Vagina (tissue), 2 donors: Measurements from ENCODE around the gene SPPL2A. TPM values are rescaled to one million over a fixed set of nuclear protein-coding genes. Genes with fewer than 3 reads are reported as not detected.

Source experiments
- DNase-seq, 2 donors: peaks; one replicate each; pipeline ENCODE4 v3.0.0-alpha.2; 2017; ENCODE audit errors: extremely low spot score in 2 of 2
- H3K27ac ChIP-seq: fragments of 200-600 bp; sonication (generic); one replicate; pipeline ENCODE4 v1.5.1; 2019
- H3K27me3 ChIP-seq: fragments of 200-600 bp; sonication (generic); one replicate; pipeline ENCODE4 v1.5.1; 2019
- H3K36me3 ChIP-seq, 2 donors: fragments of 200-600 bp; sonication (generic); one replicate each; pipeline ENCODE4 v1.5.1; 2017 to 2019
- H3K4me1 ChIP-seq: fragments of 200-600 bp; sonication (generic); one replicate; pipeline ENCODE4 v1.5.1; 2019
- H3K4me3 ChIP-seq, 2 donors: fragments of 200-600 bp; sonication (generic); 1 replicate in 1 of 2; 2 replicates in 1 of 2; pipeline ENCODE4 v1.5.1; 2016 to 2019
- H3K9me3 ChIP-seq: fragments of 200-600 bp; sonication (generic); one replicate; pipeline ENCODE4 v1.5.1; 2019
- CTCF ChIP-seq, 3 experiments: fragments of 450-650 bp in 2 of 3; fragments of 200-600 bp in 1 of 3; sonication (generic) in 1 of 3; IDR thresholded peaks; one replicate each; pipeline ENCODE4 v1.5.1; 2017 to 2019; ENCODE audit warnings: antibody characterized with exemption in 3 of 3, mild to moderate bottlenecking in 2 of 3, moderate library complexity in 2 of 3
- POLR2A ChIP-seq, 2 donors: fragments of 450-650 bp; IDR thresholded peaks; one replicate each; pipeline ENCODE4 v1.6.1; 2017; ENCODE audit warnings: antibody characterized with exemption in 2 of 2, mild to moderate bottlenecking in 2 of 2, moderate library complexity in 2 of 2
- POLR2AphosphoS5 ChIP-seq, 2 donors: sonication (generic); formaldehyde crosslinking; IDR thresholded peaks; one replicate each; pipeline ENCODE4 v1.9.0; 2017; ENCODE audit warnings: antibody characterized with exemption in 2 of 2, mild to moderate bottlenecking in 2 of 2, low read depth in 1 of 2; ENCODE audit not compliant: insufficient read depth in 1 of 2
- intact Hi-C: fragments of 100-400 bp; cut with DNase I; formaldehyde crosslinking; loops from one replicate; pipeline ENCODE4 v1.15.1; 2023
- total RNA-seq: library from RNA; depleted of rRNA; stranded (reverse); fragments of >200 nt; gene quantifications from one replicate; pipeline ENCODE4 v1.2.3, GENCODE V29; 2016

Gene SPPL2A
- total RNA-seq, 1 donor from 2014 or later = 147 TPM

GRCh38 chr15:50687302-50687902 is 78.1 kb downstream of the SPPL2A start:
- intact Hi-C loops = loop anchor here (10.0 kb wide), 2 partner anchors 187 to 217 kb away; partner anchors contain the start of gene AP4E1
- TF ChIP-seq POLR2AphosphoS5 (IDR thresholded peaks at IDR 0.05; ENCODE audit: insufficient read depth in 1 of 2, low read depth in 1 of 2) = no peak
- TF ChIP-seq POLR2A (IDR thresholded peaks at IDR 0.05) = no peak
- TF ChIP-seq CTCF (IDR thresholded peaks at IDR 0.05) = no peak
- H3K4me3 ChIP-seq = peak overlapping the region; percentile 83 to 87
- H3K27ac ChIP-seq = peak overlapping the region; percentile 96
- H3K36me3 ChIP-seq = no peaks in the 10 kb centered on the region
- no peaks in the 10 kb centered on the region for H3K9me3 ChIP-seq
- DNase-seq = no peak
- H3K4me1 ChIP-seq = peaks cover 35% of the 10 kb centered on the region
- no peaks in the 10 kb centered on the region for H3K27me3 ChIP-seq

DNA sequence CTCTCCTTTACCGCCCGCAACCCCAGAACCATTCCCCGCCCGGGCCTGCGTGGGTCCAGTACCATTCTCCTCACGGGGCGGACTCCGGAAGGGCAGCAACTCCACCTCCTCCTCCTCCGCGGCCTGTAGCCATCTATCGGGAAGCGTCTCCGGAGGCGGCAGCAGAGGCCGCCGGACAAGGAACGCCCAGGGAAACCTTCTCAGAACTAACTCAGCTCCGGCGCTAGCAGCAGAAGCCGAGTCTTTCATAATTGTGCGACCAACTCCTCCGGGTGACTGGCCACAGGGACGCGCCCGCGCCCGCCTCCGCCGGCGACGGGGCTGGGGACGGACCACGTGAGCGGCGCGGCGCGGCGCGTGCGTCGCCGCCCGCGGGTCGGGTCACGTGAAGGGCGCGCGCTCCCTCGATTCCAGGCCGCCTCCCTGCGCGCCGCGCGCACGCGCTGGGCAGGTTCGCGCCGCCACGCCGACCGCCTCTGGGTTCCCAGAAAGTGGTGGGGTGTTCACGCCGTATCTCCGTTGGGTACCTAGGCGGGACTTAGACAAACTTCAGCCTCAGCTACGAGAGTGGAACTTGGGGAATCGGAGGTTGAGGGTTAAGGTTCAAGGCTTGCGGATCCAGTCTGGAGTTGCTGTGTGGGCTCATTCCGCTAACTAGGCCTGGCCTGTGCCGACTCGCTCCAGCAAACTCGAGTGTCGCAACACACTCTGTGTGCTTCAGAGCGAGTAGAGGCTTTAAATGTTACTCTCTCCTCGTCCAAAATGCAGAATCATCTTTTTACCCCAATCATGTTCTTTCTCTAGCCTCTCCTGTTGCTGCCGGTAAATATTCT is 78.8 kb downstream of the SPPL2A start, which contains the start of gene TRPM7:
Gene TRPM7, minus strand, starts transcription at position 329 of the 833 bp plus-strand sequence. Its CDS starts 264 bp downstream, at position 65.
- no peaks in the 10 kb centered on the region for H3K27me3 ChIP-seq
- intact Hi-C loops = loop anchor here (10.0 kb wide), 2 partner anchors 188 to 218 kb away; partner anchors contain the start of gene AP4E1

GRCh38 chr15:50685976-50686468 is 79.5 kb downstream of the SPPL2A start:
- no peak for DNase-seq
- Histone ChIP-seq H3K27ac (peak overlapping the region; percentile 96), H3K36me3 (no peaks in the 10 kb centered on the region), H3K4me1 (peaks cover 48% of the 10 kb centered on the region), H3K9me3 (no peaks in the 10 kb centered on the region), H3K4me3 (peak overlapping the region; percentile 83 to 87), H3K27me3 (no peaks in the 10 kb centered on the region)
- TF ChIP-seq POLR2AphosphoS5 (IDR thresholded peaks at IDR 0.05; ENCODE audit: insufficient read depth in 1 of 2, low read depth in 1 of 2) (no peak), CTCF (IDR thresholded peaks at IDR 0.05) (no peak), POLR2A (IDR thresholded peaks at IDR 0.05) (no peak)
- intact Hi-C loops = loop anchor here (10.0 kb wide), 2 partner anchors 189 to 219 kb away; partner anchors contain the start of gene AP4E1

More for the DNA sequence above, 78.8 kb downstream of the SPPL2A start, which contains the start of gene TRPM7:
- Histone ChIP-seq H3K27ac (peak within 1 kb of the TSS; percentile 96), H3K9me3 (no peaks in the 10 kb centered on the region), H3K4me3 (peak within 1 kb of the TSS; percentile 83 to 87), H3K36me3 (no peaks in the 10 kb centered on the region), H3K4me1 (peaks cover 42% of the 10 kb centered on the region)
- TF ChIP-seq POLR2AphosphoS5 (IDR thresholded peaks at IDR 0.05; ENCODE audit: insufficient read depth in 1 of 2, low read depth in 1 of 2) (peak in 1 of 2 donors; percentile 91), CTCF (IDR thresholded peaks at IDR 0.05) (no peak), POLR2A (IDR thresholded peaks at IDR 0.05) (peak in 1 of 2 donors; percentile 80)
- DNase-seq = peak; percentile 94 to 96

- Histone ChIP-seq H3K9me3 (no peaks in the 10 kb centered on the region), H3K27ac (peak overlapping the region; percentile 96), H3K27me3 (no peaks in the 10 kb centered on the region), H3K4me1 (peaks cover 48% of the 10 kb centered on the region), H3K36me3 (no peaks in the 10 kb centered on the region), H3K4me3 (peak overlapping the region; percentile 83 to 87)
- DNase-seq = no peak
- intact Hi-C loops = loop anchor here (10.0 kb wide), 2 partner anchors 189 to 219 kb away; partner anchors contain the start of gene AP4E1
- TF ChIP-seq POLR2AphosphoS5 (IDR thresholded peaks at IDR 0.05; ENCODE audit: insufficient read depth in 1 of 2, low read depth in 1 of 2) (no peak), POLR2A (IDR thresholded peaks at IDR 0.05) (no peak), CTCF (IDR thresholded peaks at IDR 0.05) (no peak)
Observed at GRCh38 chr15:50685191-50685975, 80.1 kb downstream of the SPPL2A start.
